ENCODE measurements around the gene EDAR. TPM values are rescaled to one million over a fixed set of nuclear protein-coding genes. Genes with fewer than 3 reads are reported as not detected.

EDAR gene
- total RNA-seq, 3 donors from 2014 or later (not counting 1 experiment from before 2014, with no cell fraction given), result 0.11 to 0.23 TPM; not detected in 1

DNA sequence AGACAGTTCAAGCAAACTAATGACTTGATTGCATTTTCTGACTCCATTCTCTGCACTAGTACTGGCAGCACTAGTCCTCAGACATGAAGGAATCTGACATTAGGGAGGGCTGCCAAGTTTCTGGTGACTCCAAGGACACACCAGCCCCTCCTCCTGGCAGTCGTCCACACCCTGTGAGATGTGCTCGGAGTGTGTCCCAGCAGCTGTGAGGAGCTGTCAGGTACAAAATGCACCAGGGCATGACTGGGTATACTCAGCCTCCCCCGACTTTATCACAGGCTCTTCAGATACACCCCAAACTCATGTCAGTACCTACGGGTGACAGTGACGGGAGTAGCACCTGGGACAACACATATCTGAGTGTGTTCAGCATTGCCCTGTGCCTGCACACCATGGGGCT is 43.1 kb downstream of the EDAR start:
- Histone ChIP-seq H3K27ac (ENCODE audit: low read length) (no peak overlapping the region), H3K36me3 (ENCODE audit: control insufficient read depth, insufficient read depth, low read length) (no peaks in the 10 kb centered on the region), H3K27me3 (ENCODE audit: control insufficient read depth, insufficient read depth, low read length) (no peaks in the 10 kb centered on the region), H3K4me1 (ENCODE audit: control insufficient read depth, insufficient read depth, low read length) (no peaks in the 10 kb centered on the region), H3K4me3 (ENCODE audit: low read length) (no peak overlapping the region), H3K9me3 (ENCODE audit: control insufficient read depth, insufficient read depth, low read length) (peaks cover 18% of the 10 kb centered on the region)
- H3K27ac Mint-ChIP-seq, result no peak overlapping the region
- 95% methylated on average over 5 of the region's 5 CpGs for WGBS (ENCODE audit: insufficient coverage)
- intact Hi-C loops (cut with micrococcal nuclease), result no loop called here
- peaks cover 0 to 3% of the 10 kb centered on the region in 2 donors for H3K27me3 Mint-ChIP-seq (ENCODE audit: low read depth in 2 of 2)
- ATAC-seq (no peak), DNase-seq (no peak)
- H3K4me1 Mint-ChIP-seq, result no peaks in the 10 kb centered on the region
- peaks cover 0 to 2% of the 10 kb centered on the region in 2 donors for H3K9me3 Mint-ChIP-seq
- no peak for TF ChIP-seq CTCF (IDR thresholded peaks at IDR 0.05)
- H3K4me3 Mint-ChIP-seq, result no peak overlapping the region
- no peaks in the 10 kb centered on the region for H3K36me3 Mint-ChIP-seq

- no peaks in the 10 kb centered on the region for H3K36me3 Mint-ChIP-seq
Measured at GRCh38 chr2:108944601-108945331, 44.3 kb downstream of the EDAR start.

DNA sequence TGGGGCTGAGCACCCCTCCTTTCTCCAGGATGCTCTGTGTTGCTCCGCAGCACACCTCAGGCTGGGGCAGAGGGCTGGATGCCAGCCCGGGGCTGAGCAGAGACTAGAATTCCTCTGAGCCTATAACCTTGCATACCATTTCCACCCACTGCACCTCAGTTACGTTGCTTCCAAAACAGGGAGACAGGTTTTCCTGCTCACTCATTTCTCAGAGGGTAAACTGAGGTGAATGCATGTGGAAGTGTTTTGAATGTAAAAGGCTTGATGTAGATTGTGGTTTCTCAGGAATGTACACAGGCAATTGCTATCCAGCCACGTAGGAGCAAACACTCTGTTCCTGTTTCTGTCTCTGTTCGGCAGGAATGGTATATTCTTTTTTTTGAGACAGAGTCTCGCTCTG is 45.3 kb downstream of the EDAR start:
- Histone ChIP-seq H3K4me1 (ENCODE audit: control insufficient read depth, insufficient read depth, low read length) (no peaks in the 10 kb centered on the region), H3K4me3 (ENCODE audit: low read length) (no peak overlapping the region), H3K27ac (ENCODE audit: low read length) (no peak overlapping the region), H3K36me3 (ENCODE audit: control insufficient read depth, insufficient read depth, low read length) (no peaks in the 10 kb centered on the region), H3K27me3 (ENCODE audit: control insufficient read depth, insufficient read depth, low read length) (no peaks in the 10 kb centered on the region), H3K9me3 (ENCODE audit: control insufficient read depth, insufficient read depth, low read length) (peaks cover 18% of the 10 kb centered on the region)
- DNase-seq, result no peak
- H3K27me3 Mint-ChIP-seq (ENCODE audit: low read depth in 2 of 2), result peaks cover 0 to 5% of the 10 kb centered on the region in 2 donors
- intact Hi-C loops (cut with micrococcal nuclease), result no loop called here
- no peaks in the 10 kb centered on the region for H3K4me1 Mint-ChIP-seq
- no peak overlapping the region for H3K27ac Mint-ChIP-seq
- ATAC-seq, result no peak
- no peaks in the 10 kb centered on the region for H3K36me3 Mint-ChIP-seq
- no peak overlapping the region for H3K4me3 Mint-ChIP-seq
- H3K9me3 Mint-ChIP-seq, result peaks cover 0 to 2% of the 10 kb centered on the region in 2 donors
- 76% methylated on average over 6 of the region's 6 CpGs for WGBS (ENCODE audit: insufficient coverage)
- no peak for TF ChIP-seq CTCF (IDR thresholded peaks at IDR 0.05)

More at GRCh38 chr2:108944601-108945331, 44.3 kb downstream of the EDAR start:
- TF ChIP-seq CTCF (IDR thresholded peaks at IDR 0.05), result no peak
- Histone ChIP-seq H3K27me3 (ENCODE audit: control insufficient read depth, insufficient read depth, low read length) (no peaks in the 10 kb centered on the region), H3K27ac (ENCODE audit: low read length) (no peak overlapping the region), H3K9me3 (ENCODE audit: control insufficient read depth, insufficient read depth, low read length) (peaks cover 18% of the 10 kb centered on the region), H3K4me3 (ENCODE audit: low read length) (no peak overlapping the region), H3K4me1 (ENCODE audit: control insufficient read depth, insufficient read depth, low read length) (no peaks in the 10 kb centered on the region), H3K36me3 (ENCODE audit: control insufficient read depth, insufficient read depth, low read length) (no peaks in the 10 kb centered on the region)
- H3K27me3 Mint-ChIP-seq (ENCODE audit: low read depth in 2 of 2), result peaks cover 0 to 3% of the 10 kb centered on the region in 2 donors
- no peaks in the 10 kb centered on the region for H3K4me1 Mint-ChIP-seq
- H3K4me3 Mint-ChIP-seq, result no peak overlapping the region
- peaks cover 0 to 2% of the 10 kb centered on the region in 2 donors for H3K9me3 Mint-ChIP-seq
- ATAC-seq (no peak), DNase-seq (no peak)
- intact Hi-C loops (cut with micrococcal nuclease), result no loop called here
- 85% methylated on average over 16 of the region's 16 CpGs for WGBS (ENCODE audit: insufficient coverage)
- no peak overlapping the region for H3K27ac Mint-ChIP-seq

DNA sequence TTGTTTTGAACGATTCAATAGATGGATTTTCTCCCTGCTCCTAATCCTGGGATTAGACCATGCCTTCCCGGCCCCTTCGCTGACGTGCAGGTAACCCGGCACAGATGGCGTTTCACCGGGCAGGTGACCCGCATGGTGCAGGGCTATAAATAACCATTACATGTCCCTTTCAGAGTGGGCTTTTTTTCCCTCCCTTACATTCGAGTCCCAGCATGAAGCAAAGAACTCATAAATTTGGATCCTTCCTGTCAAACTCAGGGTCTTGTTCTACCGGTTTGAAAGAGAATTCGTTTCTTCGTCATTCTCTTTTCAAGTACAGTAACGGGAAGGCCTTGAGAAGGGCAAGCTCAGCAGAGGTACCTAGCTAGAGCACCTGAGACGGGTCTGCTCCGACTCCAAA is 46.1 kb downstream of the EDAR start:
- H3K4me1 ChIP-seq (ENCODE audit: control insufficient read depth, insufficient read depth, low read length), result no peaks in the 10 kb centered on the region
- no peaks in the 10 kb centered on the region for H3K36me3 ChIP-seq (ENCODE audit: control insufficient read depth, insufficient read depth, low read length)
- no peaks in the 10 kb centered on the region for H3K27me3 ChIP-seq (ENCODE audit: control insufficient read depth, insufficient read depth, low read length)
- H3K9me3 ChIP-seq (ENCODE audit: control insufficient read depth, insufficient read depth, low read length), result peaks cover 18% of the 10 kb centered on the region
- ATAC-seq, result no peak
- intact Hi-C loops (cut with micrococcal nuclease), result no loop called here
- Mint-ChIP-seq H3K4me1 (no peaks in the 10 kb centered on the region), H3K36me3 (no peaks in the 10 kb centered on the region), H3K27me3 (ENCODE audit: low read depth in 2 of 2) (peaks cover 0 to 3% of the 10 kb centered on the region in 2 donors), H3K9me3 (no peaks in the 10 kb centered on the region), H3K27ac (no peak overlapping the region), H3K4me3 (no peak overlapping the region)
- DNase-seq, result no peak
- WGBS (ENCODE audit: insufficient coverage), result 91% methylated on average over 15 of the region's 15 CpGs
- no peak overlapping the region for H3K4me3 ChIP-seq (ENCODE audit: low read length)
- no peak for TF ChIP-seq CTCF (IDR thresholded peaks at IDR 0.05)
- H3K27ac ChIP-seq (ENCODE audit: low read length), result no peak overlapping the region
